GM21786 (cell line): Measurements from ENCODE around the gene SCRT2.
"Not testable (repeated sequence)": the region's sequence is repeated elsewhere in the genome, so short reads cannot be mapped to it uniquely, and the experiment has no call there.

ENCODE experiments used
- ATAC-seq: cut with Tn5 transposase; IDR thresholded peaks from one replicate; pipeline ENCODE4 v1.9.1; 2021; ENCODE audit not compliant: unreplicated experiment

Gene SCRT2

DNA sequence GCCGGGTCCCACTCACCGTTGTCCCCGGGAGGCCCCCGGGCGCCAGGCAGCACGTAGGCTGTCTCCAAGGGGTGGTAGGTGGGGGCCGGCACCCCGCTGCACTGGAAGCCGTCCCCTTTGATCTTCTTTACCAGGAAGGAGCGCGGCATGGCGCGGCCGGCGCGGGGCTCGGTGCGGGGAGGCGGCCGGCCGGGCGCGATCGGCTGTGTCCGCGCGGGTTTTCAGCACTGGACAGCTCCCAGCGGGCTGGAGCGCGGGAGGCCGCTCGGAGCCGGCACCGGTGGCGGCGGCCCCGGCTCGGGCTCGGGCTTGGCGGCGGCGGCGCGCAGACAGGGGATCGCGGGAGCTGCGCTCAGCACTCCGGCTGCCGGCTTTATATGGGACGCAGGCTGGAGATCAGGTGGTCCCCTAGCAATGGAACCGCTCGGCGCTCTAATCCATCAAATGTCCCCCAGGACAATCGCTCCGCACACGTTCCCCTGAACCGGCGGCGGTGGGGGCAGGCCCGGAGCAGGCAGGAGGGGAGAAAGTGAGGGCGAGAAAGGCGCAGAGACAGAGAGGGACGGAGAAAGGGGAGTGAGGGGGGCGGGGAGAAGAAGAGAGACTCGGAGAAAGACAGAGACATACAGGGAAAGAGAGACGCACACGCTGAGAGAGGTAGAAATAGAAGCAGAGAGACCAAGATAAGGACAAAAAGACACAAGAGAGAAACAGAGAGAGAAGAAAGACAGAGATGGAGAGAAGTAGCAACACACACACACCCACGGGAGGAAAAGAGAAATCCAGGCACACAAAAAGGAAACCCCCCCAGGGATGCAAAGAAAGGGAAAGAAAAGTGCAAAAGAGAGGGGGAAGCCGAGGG, at the start of gene SCRT2:
SCRT2 (minus strand) TSS at position 350 of the 862 bp plus-strand sequence; CDS start at position 149, 201 bp downstream.
- ATAC-seq: no peak

GRCh38 chr20:724797-725196, 49.2 kb upstream of the SCRT2 start:
- ATAC-seq: not testable (repeated sequence)

- no peak for ATAC-seq
Measured at GRCh38 chr20:723756-724155, 48.2 kb upstream of the SCRT2 start.

DNA sequence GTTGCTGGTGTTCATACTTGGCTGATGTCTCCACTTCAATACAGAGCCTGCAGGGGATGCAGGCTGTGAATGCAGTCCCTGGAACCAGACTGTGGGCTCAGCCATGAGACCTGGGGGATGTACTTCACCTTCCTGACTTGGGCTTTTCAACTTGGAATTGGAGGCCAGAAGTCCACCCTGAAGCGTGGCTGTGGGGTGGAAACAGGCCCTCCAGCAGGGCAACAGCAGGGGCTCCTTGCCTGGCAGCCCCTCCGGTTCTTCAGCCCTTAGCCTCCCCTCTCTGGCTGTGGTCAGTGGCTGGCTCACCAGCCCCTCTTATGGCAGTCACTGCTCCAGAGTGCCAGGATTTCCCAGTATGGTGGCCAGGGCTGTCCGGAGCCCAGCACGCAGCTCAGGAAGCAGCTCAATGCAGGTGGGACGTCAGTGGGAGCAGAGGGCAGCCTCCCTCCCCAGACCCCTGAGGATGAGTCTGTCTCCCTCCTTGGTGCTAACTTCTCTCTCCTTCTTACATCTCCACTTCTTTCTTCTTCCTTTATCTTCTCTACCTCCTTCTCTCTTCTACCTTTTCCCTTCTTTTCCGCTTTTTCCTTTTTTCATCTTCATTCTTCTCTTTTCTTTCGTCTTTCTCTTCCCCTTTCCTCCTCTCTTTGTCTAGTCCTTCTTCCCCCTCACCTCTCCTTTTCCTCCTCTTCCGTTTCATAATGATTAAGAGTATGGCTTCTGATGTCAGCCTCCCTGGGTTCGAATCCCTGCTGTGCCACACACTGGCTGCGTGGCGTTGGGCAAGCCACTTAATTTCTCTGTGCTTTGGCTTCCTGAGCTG, 47.4 kb upstream of the SCRT2 start:
- no peak for ATAC-seq

GRCh38 chr20:721876-722275, 46.3 kb upstream of the SCRT2 start:
- no peak for ATAC-seq

DNA sequence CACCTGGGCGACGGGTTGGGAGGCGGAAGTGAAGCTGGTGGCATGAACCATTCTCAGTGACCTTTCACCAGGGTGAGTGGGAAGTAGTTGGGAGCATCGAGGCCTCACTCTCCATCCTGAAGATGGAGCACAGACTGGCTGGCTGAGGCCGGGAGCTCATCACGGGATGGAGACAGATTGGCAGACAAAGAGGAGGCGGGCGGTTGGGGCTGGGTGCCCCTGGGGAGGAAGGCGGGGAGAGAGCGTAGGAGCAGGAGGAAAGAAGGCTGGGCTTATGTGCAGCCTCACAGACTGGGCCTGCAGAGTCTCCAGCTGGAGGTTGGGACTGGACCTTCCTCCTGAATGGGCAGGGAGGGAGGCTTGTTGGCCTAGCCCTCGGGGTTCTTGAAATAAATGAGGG, 44.2 kb upstream of the SCRT2 start:
- ATAC-seq: no peak

- no peak for ATAC-seq
Measured at GRCh38 chr20:719068-719467, 43.5 kb upstream of the SCRT2 start.

GRCh38 chr20:717832-718231, 42.2 kb upstream of the SCRT2 start:
- ATAC-seq: no peak

DNA sequence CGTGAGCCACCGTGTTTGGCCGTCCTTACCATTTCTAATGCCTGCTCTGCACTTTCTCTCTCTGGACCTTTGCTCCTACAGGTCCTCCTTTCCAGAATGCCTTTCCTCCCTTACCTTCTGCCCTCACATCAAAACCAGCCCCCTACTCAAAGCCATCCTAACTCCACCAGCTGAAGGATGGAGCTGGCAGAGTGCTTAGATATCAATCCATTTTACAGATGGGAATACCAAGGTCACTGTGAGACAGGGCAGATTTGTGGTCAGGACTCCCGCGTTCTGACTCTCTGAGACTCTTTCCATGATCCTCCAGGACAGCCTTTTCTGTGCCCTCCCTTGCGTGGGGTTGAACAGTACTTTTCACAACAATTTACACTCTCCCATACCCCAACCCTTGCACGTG, 41.7 kb upstream of the SCRT2 start:
- no peak for ATAC-seq

DNA sequence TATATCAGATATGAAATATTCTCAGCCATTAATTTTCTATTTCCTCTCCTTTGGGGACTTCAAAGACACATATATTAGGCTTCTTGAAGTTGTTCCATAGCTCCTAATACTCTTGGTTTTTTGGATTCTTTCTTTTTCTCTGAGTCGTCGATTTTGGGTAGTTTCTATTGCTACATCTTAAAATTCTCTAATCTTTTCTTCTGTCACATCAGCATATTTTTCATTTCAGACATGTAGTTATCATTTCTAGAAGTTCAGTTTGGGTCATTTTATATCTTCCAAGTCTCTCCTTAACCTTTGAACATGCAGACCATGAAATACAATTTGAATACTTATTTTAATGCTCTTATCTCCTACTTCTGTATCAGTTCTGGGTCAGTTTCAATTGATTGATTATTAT, 38.9 kb upstream of the SCRT2 start:
- no peak for ATAC-seq

DNA sequence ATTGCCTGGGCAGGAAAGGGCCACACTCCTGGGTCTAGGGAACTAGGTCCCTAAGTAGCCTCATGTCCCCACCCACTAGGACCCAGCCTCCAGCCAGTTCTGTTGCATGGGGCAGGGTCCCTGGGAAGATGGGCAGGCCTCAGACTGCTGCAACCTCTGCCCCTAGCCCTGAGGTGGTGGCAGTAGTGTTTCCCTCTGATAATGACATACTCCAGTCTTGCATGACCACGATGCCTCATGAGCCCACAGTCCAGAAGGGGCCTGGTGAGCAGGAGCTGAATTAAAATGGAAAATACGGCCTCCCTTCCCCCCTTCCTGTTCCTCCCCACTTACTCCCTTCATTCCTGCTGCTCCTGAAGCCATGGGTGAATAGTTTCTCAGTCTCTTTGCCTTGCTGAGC, 36.0 kb upstream of the SCRT2 start:
- no peak for ATAC-seq

GRCh38 chr20:710780-711450, 35.3 kb upstream of the SCRT2 start:
- no peak for ATAC-seq

DNA sequence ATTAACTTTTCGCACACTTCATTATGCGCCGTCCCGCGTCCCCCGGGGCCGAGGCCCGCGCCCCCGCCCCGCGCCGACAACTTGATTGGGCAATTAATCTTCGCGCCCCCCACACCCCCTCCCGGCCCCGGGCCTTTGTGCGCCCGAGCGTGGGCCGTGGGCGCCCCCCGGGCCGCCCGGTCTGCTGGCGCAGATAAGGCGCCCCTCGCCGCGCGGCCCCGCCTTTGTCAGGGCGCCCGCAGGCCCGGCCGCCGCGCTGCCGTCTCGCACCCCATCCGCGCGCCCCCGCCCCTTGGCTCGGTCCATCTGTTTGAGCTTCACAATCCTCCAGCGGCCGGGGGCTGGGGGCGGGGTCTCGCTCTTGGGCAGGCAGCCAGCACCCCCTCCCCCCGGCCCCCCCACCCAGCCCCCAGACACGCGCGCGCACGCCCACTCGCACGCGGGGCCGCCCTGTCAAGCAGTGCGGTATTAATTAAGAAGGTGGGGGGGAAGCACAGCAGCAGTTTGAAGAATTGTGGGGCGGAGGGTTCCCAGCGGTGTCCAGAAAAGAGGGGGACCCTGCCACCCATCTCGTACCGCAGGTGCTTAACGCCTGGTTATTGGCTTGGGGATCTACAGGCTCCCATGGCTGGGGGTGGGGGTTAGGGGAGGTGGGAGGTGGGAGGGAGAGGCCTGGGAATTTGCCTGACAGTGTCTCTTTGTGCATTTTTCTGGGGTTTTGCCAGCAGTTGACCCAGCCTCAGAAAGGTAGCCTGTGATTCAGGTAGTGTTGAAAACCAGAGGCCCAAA, 34.6 kb upstream of the SCRT2 start:
- ATAC-seq: no peak

DNA sequence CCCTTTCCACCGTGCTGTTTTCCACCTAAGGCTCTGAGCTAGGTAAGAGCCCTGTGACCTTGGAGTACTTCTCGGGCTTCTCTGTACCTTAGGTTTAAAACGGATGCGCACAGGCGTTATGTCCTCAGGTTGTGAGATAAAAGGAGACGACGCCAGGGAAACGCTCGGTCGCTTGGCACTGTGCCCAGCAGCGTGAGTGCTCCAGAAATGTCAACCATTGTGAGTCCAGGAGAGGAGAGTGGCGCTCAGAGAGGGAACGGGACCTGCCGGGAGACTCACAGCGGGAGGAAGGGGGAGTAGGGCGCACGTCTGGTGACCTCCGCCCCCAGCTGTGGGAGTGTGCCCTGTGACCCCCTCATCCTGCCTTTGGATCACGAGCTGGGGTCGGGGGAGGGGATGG, 33.8 kb upstream of the SCRT2 start:
- ATAC-seq: no peak

GRCh38 chr20:708956-709355, 33.4 kb upstream of the SCRT2 start:
- no peak for ATAC-seq

DNA sequence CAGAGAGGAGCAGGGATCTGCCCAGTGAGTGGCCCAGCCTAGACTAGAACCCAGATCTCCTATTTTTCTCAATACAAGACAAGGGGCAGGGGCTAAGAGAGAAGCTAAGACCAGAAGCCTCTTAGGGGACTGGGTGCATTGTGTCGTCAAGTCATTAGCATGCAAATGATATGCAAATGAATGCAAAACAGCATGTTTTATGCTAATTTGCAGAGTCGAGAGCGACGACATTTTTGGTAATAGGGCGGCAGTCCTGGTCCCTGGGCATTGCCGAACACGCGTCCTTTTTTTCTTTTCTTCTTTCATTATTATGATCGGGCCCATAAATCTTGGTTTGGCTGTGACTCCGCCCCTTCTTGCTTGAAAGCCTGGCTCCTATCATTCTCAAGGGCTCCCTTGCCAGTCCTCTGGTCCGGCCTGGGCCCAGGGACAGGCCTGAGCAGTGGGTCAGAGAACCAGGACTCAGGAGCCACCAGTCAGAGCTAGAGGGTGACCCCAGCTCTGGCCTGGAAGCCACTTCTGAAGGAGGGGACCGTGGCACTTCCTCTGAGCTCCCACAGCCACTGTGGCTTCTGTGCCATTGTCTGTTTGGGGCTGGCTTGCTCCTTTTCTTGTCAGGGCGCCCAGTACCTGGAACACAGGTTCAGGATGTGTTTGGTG, 32.0 kb upstream of the SCRT2 start:
- ATAC-seq: no peak

DNA sequence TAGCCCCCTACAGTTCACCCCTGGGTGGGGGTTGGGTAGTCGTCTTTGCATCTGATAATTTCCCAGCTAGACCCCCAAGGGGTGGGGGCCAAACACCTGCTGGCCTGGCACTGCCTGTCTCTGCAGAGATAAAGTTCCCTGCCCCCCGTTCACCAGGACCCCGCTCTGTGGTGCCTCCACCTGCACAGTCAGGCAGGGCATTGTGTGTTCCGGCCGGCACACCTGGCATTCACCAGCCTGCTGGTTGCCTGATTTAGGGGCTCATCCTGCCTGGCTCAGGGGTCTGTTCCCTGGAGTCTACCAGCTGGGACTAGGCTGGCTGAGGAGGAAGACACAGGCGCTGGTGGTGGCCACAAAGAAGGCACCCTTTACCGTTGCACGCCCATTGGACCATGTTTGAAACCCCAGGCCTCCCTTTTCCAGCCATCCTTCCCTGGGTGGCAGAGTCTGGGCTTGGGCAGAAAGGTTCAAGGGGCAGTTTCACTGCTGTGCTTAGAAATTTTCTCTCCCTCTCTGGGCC, 30.8 kb upstream of the SCRT2 start:
- ATAC-seq: no peak

DNA sequence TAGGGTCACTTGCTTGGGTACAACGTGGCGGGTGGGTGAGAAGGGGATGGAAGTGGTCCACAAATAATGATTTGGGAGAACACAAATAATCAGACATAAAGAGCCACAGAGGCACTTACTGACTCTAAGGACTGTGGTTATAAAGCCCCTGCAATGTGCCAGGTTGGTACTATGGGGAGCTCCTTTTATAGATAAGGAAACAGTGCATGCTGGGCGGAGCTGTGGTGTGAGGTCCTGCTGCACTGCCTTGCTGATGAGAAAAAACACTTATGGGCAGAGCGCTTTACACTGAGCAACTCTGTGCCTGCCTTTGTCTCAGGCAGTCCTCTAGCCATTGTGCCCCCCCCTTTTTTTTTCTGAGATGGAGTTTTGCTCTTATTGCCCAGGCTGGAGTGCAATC, 29.1 kb upstream of the SCRT2 start:
- ATAC-seq: no peak

DNA sequence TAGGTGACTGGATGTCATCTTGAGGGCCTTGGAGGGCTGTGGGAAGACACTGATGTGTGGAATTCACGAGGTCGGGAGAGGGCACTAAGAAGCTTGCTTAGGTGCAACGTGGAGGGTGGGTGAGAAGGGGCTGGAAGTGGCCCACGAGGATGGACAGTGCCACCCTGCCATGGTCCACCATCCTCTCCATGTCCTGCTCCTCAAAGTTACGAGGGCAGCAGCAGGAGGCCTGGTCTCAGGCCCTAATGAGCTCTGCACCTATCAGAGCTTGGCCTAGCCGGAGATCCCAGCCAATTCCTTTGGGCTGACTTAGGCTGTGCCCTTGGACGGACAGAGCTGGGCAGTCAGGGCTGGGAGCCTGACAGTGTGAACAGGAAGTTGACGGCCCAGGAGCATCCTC, 27.8 kb upstream of the SCRT2 start:
- no peak for ATAC-seq

GRCh38 chr20:703006-703405, 27.4 kb upstream of the SCRT2 start:
- no peak for ATAC-seq
